ENCODE results near the gene RELN.

DNA sequence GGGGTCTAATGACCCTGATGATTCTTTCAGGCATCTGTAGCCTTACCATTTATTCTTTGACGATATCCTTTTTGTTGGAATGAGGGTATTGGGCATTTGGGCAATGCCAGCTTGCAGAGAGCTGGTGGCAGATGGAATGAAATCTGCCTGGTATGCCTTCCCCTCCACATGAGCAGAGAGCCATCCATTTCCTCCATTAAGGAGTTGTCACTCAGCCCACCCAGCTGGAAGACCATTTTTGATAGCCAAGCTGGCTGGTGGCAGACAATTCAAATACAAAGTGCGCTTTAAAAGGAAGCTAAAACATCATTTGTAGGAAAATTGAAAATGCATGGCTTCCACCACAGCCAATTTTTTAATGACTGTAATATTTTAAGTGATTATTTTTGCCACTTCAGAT, 303.4 kb downstream of the RELN start:
- no peak for TF ChIP-seq POLR2A (IDR thresholded peaks at IDR 0.05)
- TF ChIP-seq, protein P1, sequence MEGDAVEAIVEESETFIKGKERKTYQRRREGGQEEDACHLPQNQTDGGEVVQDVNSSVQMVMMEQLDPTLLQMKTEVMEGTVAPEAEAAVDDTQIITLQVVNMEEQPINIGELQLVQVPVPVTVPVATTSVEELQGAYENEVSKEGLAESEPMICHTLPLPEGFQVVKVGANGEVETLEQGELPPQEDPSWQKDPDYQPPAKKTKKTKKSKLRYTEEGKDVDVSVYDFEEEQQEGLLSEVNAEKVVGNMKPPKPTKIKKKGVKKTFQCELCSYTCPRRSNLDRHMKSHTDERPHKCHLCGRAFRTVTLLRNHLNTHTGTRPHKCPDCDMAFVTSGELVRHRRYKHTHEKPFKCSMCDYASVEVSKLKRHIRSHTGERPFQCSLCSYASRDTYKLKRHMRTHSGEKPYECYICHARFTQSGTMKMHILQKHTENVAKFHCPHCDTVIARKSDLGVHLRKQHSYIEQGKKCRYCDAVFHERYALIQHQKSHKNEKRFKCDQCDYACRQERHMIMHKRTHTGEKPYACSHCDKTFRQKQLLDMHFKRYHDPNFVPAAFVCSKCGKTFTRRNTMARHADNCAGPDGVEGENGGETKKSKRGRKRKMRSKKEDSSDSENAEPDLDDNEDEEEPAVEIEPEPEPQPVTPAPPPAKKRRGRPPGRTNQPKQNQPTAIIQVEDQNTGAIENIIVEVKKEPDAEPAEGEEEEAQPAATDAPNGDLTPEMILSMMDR (IDR thresholded peaks at IDR 0.05 in 4 of 5, conservative IDR thresholded peaks at IDR 0.05 in 1 of 5): no peak

All from gastrocnemius medialis (tissue), 4 donors.